ENCODE data around the gene ARFGAP3. TPM values are rescaled to one million over a fixed set of nuclear protein-coding genes. Genes with fewer than 3 reads are reported as not detected.

ARFGAP3 gene
- total RNA-seq, 1 experiment from 2014 or later = 37.4 TPM

GRCh38 chr22:42825796-42826195, 31.3 kb downstream of the ARFGAP3 start:
- H3K4me1 ChIP-seq = no peaks in the 10 kb centered on the region
- CTCF ChIA-PET = no interaction called here
- intact Hi-C loops (cut with micrococcal nuclease; ENCODE audit: unreplicated experiment) = no loop called here
- Mint-ChIP-seq H3K36me3 (ENCODE audit: insufficient read depth, unreplicated experiment) (peaks cover 60% of the 10 kb centered on the region), H3K4me3 (ENCODE audit: unreplicated experiment) (no peak overlapping the region), H3K4me1 (ENCODE audit: low read depth, unreplicated experiment) (no peaks in the 10 kb centered on the region), H3K27me3 (ENCODE audit: insufficient read depth, unreplicated experiment) (no peaks in the 10 kb centered on the region), H3K9me3 (ENCODE audit: unreplicated experiment) (no peaks in the 10 kb centered on the region), H3K27ac (ENCODE audit: unreplicated experiment) (no peak overlapping the region)
- no peak for TF ChIP-seq CTCF (IDR thresholded peaks at IDR 0.05; ENCODE audit: insufficient read depth in 1 of 2, low read depth in 1 of 2, low read length in 1 of 2, severe bottlenecking in 1 of 2, unreplicated experiment in 1 of 2)
- no peak for DNase-seq
- POLR2A ChIA-PET = no interaction called here
- no peaks in the 10 kb centered on the region for H3K9me3 ChIP-seq
- no peak overlapping the region for H3K4me3 ChIP-seq (ENCODE audit: low read depth, low read length)
- BruUV-seq (replicated peaks) = no TSS peak
- no peaks in the 10 kb centered on the region for H3K27me3 ChIP-seq (replicated peaks; ENCODE audit: control insufficient read depth, insufficient read depth, low read length)
- H3K36me3 ChIP-seq (ENCODE audit: control insufficient read depth, insufficient read depth, low read length) = peaks cover 1% of the 10 kb centered on the region; the same call in 1 of the 2 replicates

- ChIA-PET POLR2A (no interaction called here), CTCF (no interaction called here)
- no peaks in the 10 kb centered on the region for H3K4me1 Mint-ChIP-seq (ENCODE audit: low read depth, unreplicated experiment)
- H3K36me3 ChIP-seq (ENCODE audit: control insufficient read depth, insufficient read depth, low read length) = 0 out of 2 replicates have a peak, but pooled peaks cover 1% of the 10 kb centered on the region
- no peaks in the 10 kb centered on the region for H3K27me3 ChIP-seq (replicated peaks; ENCODE audit: control insufficient read depth, insufficient read depth, low read length)
- no peak for DNase-seq
- TF ChIP-seq CTCF (IDR thresholded peaks at IDR 0.05; ENCODE audit: insufficient read depth in 1 of 2, low read depth in 1 of 2, low read length in 1 of 2, severe bottlenecking in 1 of 2, unreplicated experiment in 1 of 2) = no peak
- no peaks in the 10 kb centered on the region for H3K9me3 ChIP-seq
- H3K9me3 Mint-ChIP-seq (ENCODE audit: unreplicated experiment) = no peaks in the 10 kb centered on the region
- no TSS peak for BruUV-seq (replicated peaks)
- intact Hi-C loops (cut with micrococcal nuclease; ENCODE audit: unreplicated experiment) = no loop called here
- no peak overlapping the region for H3K4me3 Mint-ChIP-seq (ENCODE audit: unreplicated experiment)
- H3K27me3 Mint-ChIP-seq (ENCODE audit: insufficient read depth, unreplicated experiment) = no peaks in the 10 kb centered on the region
- no peak overlapping the region for H3K27ac Mint-ChIP-seq (ENCODE audit: unreplicated experiment)
- no peaks in the 10 kb centered on the region for H3K4me1 ChIP-seq
- peaks cover 36% of the 10 kb centered on the region for H3K36me3 Mint-ChIP-seq (ENCODE audit: insufficient read depth, unreplicated experiment)
- H3K4me3 ChIP-seq (ENCODE audit: low read depth, low read length) = no peak overlapping the region
Observed at GRCh38 chr22:42821386-42821785, 35.7 kb downstream of the ARFGAP3 start.

- intact Hi-C loops (cut with micrococcal nuclease; ENCODE audit: unreplicated experiment) = no loop called here
- Mint-ChIP-seq H3K36me3 (ENCODE audit: insufficient read depth, unreplicated experiment) (peaks cover 33% of the 10 kb centered on the region), H3K4me3 (ENCODE audit: unreplicated experiment) (no peak overlapping the region), H3K9me3 (ENCODE audit: unreplicated experiment) (no peaks in the 10 kb centered on the region), H3K27me3 (ENCODE audit: insufficient read depth, unreplicated experiment) (no peaks in the 10 kb centered on the region), H3K4me1 (ENCODE audit: low read depth, unreplicated experiment) (no peaks in the 10 kb centered on the region), H3K27ac (ENCODE audit: unreplicated experiment) (no peak overlapping the region)
- CTCF ChIA-PET = interaction anchor here (0.6 kb wide), 1 partner anchor 166 kb away, joined by 3 read pairs; no protein-coding TSS in a partner anchor
- POLR2A ChIA-PET = no interaction called here
- H3K4me3 ChIP-seq (ENCODE audit: low read depth, low read length) = no peak overlapping the region
- peak in 1 of 2 experiments; percentile 17 for TF ChIP-seq CTCF (IDR thresholded peaks at IDR 0.05; ENCODE audit: insufficient read depth in 1 of 2, low read depth in 1 of 2, low read length in 1 of 2, severe bottlenecking in 1 of 2, unreplicated experiment in 1 of 2)
- no TSS peak for BruUV-seq (replicated peaks)
- H3K36me3 ChIP-seq (ENCODE audit: control insufficient read depth, insufficient read depth, low read length) = 0 out of 2 replicates have a peak, but pooled peaks cover 1% of the 10 kb centered on the region
- H3K4me1 ChIP-seq = no peaks in the 10 kb centered on the region
- DNase-seq = no peak
- no peaks in the 10 kb centered on the region for H3K27me3 ChIP-seq (replicated peaks; ENCODE audit: control insufficient read depth, insufficient read depth, low read length)
- no peaks in the 10 kb centered on the region for H3K9me3 ChIP-seq
Observed at GRCh38 chr22:42820045-42820763, 36.9 kb downstream of the ARFGAP3 start.

Measured in Caco-2 (cell line).